ENCODE results near the gene KCNF1. TPM values are rescaled to one million over a fixed set of nuclear protein-coding genes. Genes with fewer than 3 reads are reported as not detected.

The KCNF1 gene
- total and polyA plus RNA-seq, 10 of the 15 experiments (the other 5 are each of a cell fraction or from before 2014, with no cell fraction given) = not detected

GRCh38 chr2:10885094-10885860 lies 26.5 kb upstream of the KCNF1 start:
- H2AFZ ChIP-seq (ENCODE audit: control insufficient read depth, low read depth, low read length) = no peak overlapping the region
- no peaks in the 10 kb centered on the region; the same call in 1 of the 2 replicates for H3K4me1 ChIP-seq (ENCODE audit: control insufficient read depth, insufficient read depth, low read length)
- ChIA-PET POLR2A (interaction anchor here (0.6 to 2.5 kb wide), 4 partner anchors 11 to 186 kb away, joined by 3 to 15 read pairs (median 5); no protein-coding TSS in a partner anchor), SMC1A (ENCODE audit: uncharacterized antibody, unreplicated experiment) (interaction anchor here (1.3 to 4.0 kb wide), 3 partner anchors 11 to 20 kb away, joined by 6 to 37 read pairs (median 29); no protein-coding TSS in a partner anchor), RAD21 (ENCODE audit: unreplicated experiment) (interaction anchor here (0.7 to 3.4 kb wide), 2 partner anchors 11 kb away, joined by 4 to 28 read pairs; no protein-coding TSS in a partner anchor), CTCF (interaction anchor here (0.9 to 2.0 kb wide), 3 partner anchors 15 to 50 kb away, joined by 3 to 10 read pairs (median 5); no protein-coding TSS in a partner anchor)
- no peak overlapping the region for H3K9ac ChIP-seq (ENCODE audit: control insufficient read depth, insufficient read depth, low read length)
- no peak for DNase-seq (ENCODE audit: low read depth, low spot score)
- no peak for FAIRE-seq
- H4K20me1 ChIP-seq (ENCODE audit: control insufficient read depth, insufficient read depth) = no peaks in the 10 kb centered on the region
- H3K4me3 ChIP-seq = no peak overlapping the region
- no peaks in the 10 kb centered on the region for H3K79me2 ChIP-seq (ENCODE audit: control insufficient read depth, insufficient read depth, low read length)
- no peak overlapping the region for H3K27ac ChIP-seq (ENCODE audit: control insufficient read depth, insufficient read depth)
- BruUV-seq (replicated peaks) = no TSS peak
- no peak for ATAC-seq
- TF ChIP-seq IRF3 (IDR thresholded peaks at IDR 0.05) (no peak), E4F1 (IDR thresholded peaks at IDR 0.05; ENCODE audit: borderline replicate concordance, partially characterized antibody) (no peak), POLR2AphosphoS2 (IDR thresholded peaks at IDR 0.05; ENCODE audit: low read depth, low read length) (no peak), PAX8 (IDR thresholded peaks at IDR 0.05) (no peak), CBFB (IDR thresholded peaks at IDR 0.05; ENCODE audit: low read depth) (no peak)
- no peaks in the 10 kb centered on the region; the same call in 1 of the 3 replicates for H3K9me3 ChIP-seq (replicated peaks; ENCODE audit: control insufficient read depth, insufficient read depth, low read length)
- H3K4me2 ChIP-seq (ENCODE audit: control insufficient read depth, insufficient read depth) = no peak overlapping the region
- intact Hi-C loops (cut with micrococcal nuclease; ENCODE audit: unreplicated experiment) (no loop called here), in situ Hi-C loops (cut with MboI) (no loop called here)
- H3K27me3 ChIP-seq (replicated peaks in 1 of 2; ENCODE audit: control insufficient read depth in 2 of 2, insufficient read depth in 2 of 2, low read length in 1 of 2) = peaks cover 2 to 11% of the 10 kb centered on the region in 2 experiments; a peak in 2 of 4 replicates
- WGBS (ENCODE audit: insufficient coverage, insufficient replicate concordance, low lambda C conversion rate, missing lambda C conversion rate) = 71% methylated on average over 6 of the region's 6 CpGs
- H3K36me3 ChIP-seq (ENCODE audit: control insufficient read depth in 2 of 2, insufficient read depth in 2 of 2, low read length in 1 of 2) = no peaks in the 10 kb centered on the region
